IMR-90 (cell line): ENCODE data around the gene FAM124B.

ENCODE experiments used
- POLR2A ChIP-seq: IDR thresholded peaks from 2 replicates; pipeline ENCODE4 v1.6.1; 2012; ENCODE audit warnings: mild to moderate bottlenecking, low read depth, low read length
- RCOR1 ChIP-seq: IDR thresholded peaks from 2 replicates; pipeline ENCODE4 v1.6.1; 2012; ENCODE audit warnings: mild to moderate bottlenecking, low read length, improper control_type of control experiment; ENCODE audit not compliant: insufficient replicate concordance
- TF ChIP-seq, protein P1 (sequence below): conservative IDR thresholded peaks from 2 replicates; pipeline ENCODE4 v1.5.1; 2012; ENCODE audit warnings: mild to moderate bottlenecking, low read depth, low read length, improper control_type of control experiment

DNA sequence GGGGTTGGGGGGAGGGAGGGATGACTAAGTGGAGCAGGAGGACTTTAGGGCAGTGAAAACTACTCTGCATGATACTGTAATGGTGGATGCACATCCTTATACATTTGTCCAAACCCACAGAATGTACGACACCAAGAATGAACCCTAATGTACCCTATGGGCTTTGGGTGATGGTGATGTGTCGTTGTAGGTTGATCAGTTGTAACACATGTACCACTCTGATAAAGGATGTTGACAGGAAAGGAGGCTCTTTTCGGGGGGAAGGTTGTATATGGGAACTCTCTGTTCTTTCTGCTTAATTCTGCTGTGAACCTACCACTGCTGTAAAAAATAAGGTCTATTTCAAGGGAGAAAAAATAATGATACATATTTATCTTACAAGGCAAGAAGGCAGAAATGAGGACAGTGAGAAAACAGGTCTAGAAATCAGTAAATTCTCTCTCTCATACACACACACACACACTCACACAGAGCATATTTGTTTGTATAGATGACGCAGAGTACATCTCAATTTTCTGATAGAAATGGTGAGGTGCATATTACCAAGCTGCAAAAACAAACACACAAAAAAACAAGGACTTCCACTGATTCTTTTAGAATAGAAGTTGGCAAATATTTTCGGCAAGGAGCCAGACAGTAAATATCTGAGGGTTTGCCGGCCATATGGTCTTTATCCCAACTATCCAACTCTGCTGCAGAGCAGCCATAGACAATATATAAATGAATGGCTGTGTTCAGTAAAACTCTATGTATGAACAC lies 20.2 kb downstream of the FAM124B start:
- TF ChIP-seq RCOR1 (no peak), POLR2A (no peak)
- TF ChIP-seq, protein P1, sequence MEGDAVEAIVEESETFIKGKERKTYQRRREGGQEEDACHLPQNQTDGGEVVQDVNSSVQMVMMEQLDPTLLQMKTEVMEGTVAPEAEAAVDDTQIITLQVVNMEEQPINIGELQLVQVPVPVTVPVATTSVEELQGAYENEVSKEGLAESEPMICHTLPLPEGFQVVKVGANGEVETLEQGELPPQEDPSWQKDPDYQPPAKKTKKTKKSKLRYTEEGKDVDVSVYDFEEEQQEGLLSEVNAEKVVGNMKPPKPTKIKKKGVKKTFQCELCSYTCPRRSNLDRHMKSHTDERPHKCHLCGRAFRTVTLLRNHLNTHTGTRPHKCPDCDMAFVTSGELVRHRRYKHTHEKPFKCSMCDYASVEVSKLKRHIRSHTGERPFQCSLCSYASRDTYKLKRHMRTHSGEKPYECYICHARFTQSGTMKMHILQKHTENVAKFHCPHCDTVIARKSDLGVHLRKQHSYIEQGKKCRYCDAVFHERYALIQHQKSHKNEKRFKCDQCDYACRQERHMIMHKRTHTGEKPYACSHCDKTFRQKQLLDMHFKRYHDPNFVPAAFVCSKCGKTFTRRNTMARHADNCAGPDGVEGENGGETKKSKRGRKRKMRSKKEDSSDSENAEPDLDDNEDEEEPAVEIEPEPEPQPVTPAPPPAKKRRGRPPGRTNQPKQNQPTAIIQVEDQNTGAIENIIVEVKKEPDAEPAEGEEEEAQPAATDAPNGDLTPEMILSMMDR, result no peak
